Measurements from ENCODE around the gene FOXP1. TPM values are rescaled to one million over a fixed set of nuclear protein-coding genes. Genes with fewer than 3 reads are reported as not detected.

The FOXP1 gene
- total and polyA plus RNA-seq, 9 of the 15 experiments (the other 6 are each of a cell fraction or from before 2014, with no cell fraction given) = 7.7 to 34.5 (median 13.7) TPM

- H3K27ac ChIP-seq (ENCODE audit: extremely low read depth, low read depth, low read length) = no peak overlapping the region; the same call in 2 of the 3 replicates
These were observed 449.7 kb downstream of the FOXP1 start for GRCh38 chr3:71133865-71134264.

More at GRCh38 chr3:71133865-71134264, 449.7 kb downstream of the FOXP1 start:
- Histone ChIP-seq H3K36me3 (ENCODE audit: control insufficient read depth, insufficient read depth, low read length) (no peaks in the 10 kb centered on the region), H3K4me3 (no peak overlapping the region), H3K4me1 (replicated peaks in 1 of 2; ENCODE audit: control insufficient read depth in 2 of 2, insufficient read depth in 2 of 2, low read length in 2 of 2) (peaks cover 0 to 21% of the 10 kb centered on the region in 2 experiments; a peak in 4 of 5 replicates), H3K9ac (ENCODE audit: insufficient read depth in 1 of 2, low read depth in 2 of 2, low read length in 2 of 2) (no peak overlapping the region), H3K79me2 (ENCODE audit: control insufficient read depth, insufficient read depth, low read length) (peaks cover 12% of the 10 kb centered on the region), H3K9me3 (replicated peaks; ENCODE audit: control insufficient read depth, insufficient read depth, low read depth, low read length) (no peaks in the 10 kb centered on the region), H3K4me2 (ENCODE audit: insufficient read depth, low read length) (no peak overlapping the region), H2AFZ (ENCODE audit: low read depth, low read length) (peak overlapping the region; percentile 76), H3K27me3 (ENCODE audit: control insufficient read depth in 2 of 2, insufficient read depth in 2 of 2, low read length in 2 of 2) (no peaks in the 10 kb centered on the region), H4K20me1 (replicated peaks; ENCODE audit: control insufficient read depth, insufficient read depth, low read length) (no peaks in the 10 kb centered on the region), H3K9me1 (ENCODE audit: control insufficient read depth, insufficient read depth, low read length) (no peaks in the 10 kb centered on the region)
- TF ChIP-seq CCAR2 (IDR thresholded peaks at IDR 0.05; ENCODE audit: low read depth, low read length) (no peak), IRF1 (CRISPR knock-in tag; IDR thresholded peaks at IDR 0.05; ENCODE audit: borderline replicate concordance) (no peak), POLR3A (IDR thresholded peaks at IDR 0.05; ENCODE audit: borderline replicate concordance, extremely low read depth, insufficient read depth, insufficient read length) (no peak), L3MBTL2 (IDR thresholded peaks at IDR 0.05) (no peak), FOXA3 (CRISPR knock-in tag; conservative IDR thresholded peaks at IDR 0.05 in 1 of 2, IDR thresholded peaks at IDR 0.05 in 1 of 2) (no peak), GMEB1 (CRISPR knock-in tag; IDR thresholded peaks at IDR 0.05) (no peak), ZNF324 (CRISPR knock-in tag; IDR thresholded peaks at IDR 0.05) (no peak), NFATC3 (IDR thresholded peaks at IDR 0.05) (no peak), PPARD (CRISPR knock-in tag; IDR thresholded peaks at IDR 0.05) (no peak), SP2 (IDR thresholded peaks at IDR 0.05; ENCODE audit: extremely low read depth, low read depth, low read length, poor library complexity, severe bottlenecking) (no peak), ZNF561 (CRISPR knock-in tag; conservative IDR thresholded peaks at IDR 0.05) (no peak), FOXA1 (IDR thresholded peaks at IDR 0.05; ENCODE audit: borderline replicate concordance) (no peak), MBD2 (IDR thresholded peaks at IDR 0.05; ENCODE audit: borderline replicate concordance, low read depth) (no peak), PTBP1 (IDR thresholded peaks at IDR 0.05; ENCODE audit: low read depth, low read length) (no peak), SMARCB1 (IDR thresholded peaks at IDR 0.05; ENCODE audit: insufficient read length, low read depth) (no peak)
- 34% methylated on average over 4 of the region's 4 CpGs for WGBS (ENCODE audit: insufficient coverage, low coverage, missing lambda C conversion rate)
- FAIRE-seq (no peak), ATAC-seq (no peak), DNase-seq (ENCODE audit: extremely low read depth in 1 of 4, low spot score in 3 of 4) (no peak)
- in situ Hi-C loops (cut with MboI) (no loop called here), intact Hi-C loops (cut with micrococcal nuclease) (loop anchor here (5.0 to 10.0 kb wide), 2 partner anchors 73 to 381 kb away; no protein-coding TSS in a partner anchor)
- no TSS peak for BruUV-seq (replicated peaks)
- POLR2A ChIA-PET = interaction anchor here (0.6 kb wide), 1 partner anchor 178 kb away, joined by 3 read pairs; no protein-coding TSS in a partner anchor
- CTCF ChIA-PET (ENCODE audit: low intra/inter-chr PET ratio) = no interaction called here
